GM12878 (cell line): Measurements from ENCODE around the gene ZFP36. TPM values are rescaled to one million over a fixed set of nuclear protein-coding genes. Genes with fewer than 3 reads are reported as not detected.

Experiments
- BRCA1 ChIP-seq: IDR thresholded peaks from 2 replicates; pipeline ENCODE4 v1.6.1; 2011; ENCODE audit warnings: low read depth, low read length, improper control_type of control experiment
- CBFB ChIP-seq: IDR thresholded peaks from 2 replicates; pipeline ENCODE4 v1.6.1; 2016; ENCODE audit warnings: antibody characterized with exemption, low read depth
- CHD2 ChIP-seq: IDR thresholded peaks from 2 replicates; pipeline ENCODE4 v1.6.1; 2011; ENCODE audit warnings: low read depth, low read length, improper control_type of control experiment, borderline replicate concordance
- CREB1 ChIP-seq: IDR thresholded peaks from 2 replicates; pipeline ENCODE4 v1.6.1; 2012; ENCODE audit warnings: low read depth, mild to moderate bottlenecking, inconsistent platforms
- EGR1 ChIP-seq, 2 experiments: IDR thresholded peaks; 1 replicate in 1 of 2; 2 replicates in 1 of 2; pipeline ENCODE4 v1.6.1; 2011 to 2012; ENCODE audit warnings: low read depth in 2 of 2, low read length in 2 of 2, borderline replicate concordance in 1 of 2, mild to moderate bottlenecking in 1 of 2, moderate library complexity in 1 of 2
- NFYA ChIP-seq: IDR thresholded peaks from 2 replicates; pipeline ENCODE4 v1.6.1; 2011; ENCODE audit warnings: low read depth, mild to moderate bottlenecking, low read length, improper control_type of control experiment, borderline replicate concordance
- NR2C2 ChIP-seq: IDR thresholded peaks from 2 replicates; pipeline ENCODE4 v1.6.1; 2011; ENCODE audit warnings: borderline replicate concordance, low read depth; ENCODE audit not compliant: control insufficient read depth, insufficient read length
- NR2F1 ChIP-seq: fragments of 450-650 bp; conservative IDR thresholded peaks from 2 replicates; pipeline ENCODE4 v1.6.1; 2017; ENCODE audit warnings: mild to moderate bottlenecking
- POLR2AphosphoS5 ChIP-seq: IDR thresholded peaks from 2 replicates; pipeline ENCODE4 v1.6.1; 2011; ENCODE audit warnings: mild to moderate bottlenecking, low read length, inconsistent platforms
- RAD51 ChIP-seq: fragments of 450-650 bp; IDR thresholded peaks from 2 replicates; pipeline ENCODE4 v1.6.1; 2016; ENCODE audit warnings: moderate library complexity, mild to moderate bottlenecking, inconsistent platforms
- RELB ChIP-seq: fragments of 450-650 bp; IDR thresholded peaks from 2 replicates; pipeline ENCODE4 v1.6.1; 2017; ENCODE audit warnings: low read depth, mild to moderate bottlenecking, moderate library complexity
- SMAD5 ChIP-seq: IDR thresholded peaks from 2 replicates; pipeline ENCODE4 v1.6.1; 2016; ENCODE audit warnings: antibody characterized with exemption, low read depth
- SMC3 ChIP-seq: IDR thresholded peaks from 2 replicates; pipeline ENCODE4 v1.6.1; 2011; ENCODE audit warnings: low read length, improper control_type of control experiment, borderline replicate concordance
- SREBF2 ChIP-seq: IDR thresholded peaks from 2 replicates; pipeline ENCODE4 v1.6.1; 2012; ENCODE audit warnings: mild to moderate bottlenecking, low read length
- SRF ChIP-seq, 2 experiments: IDR thresholded peaks; 2 replicates each; pipeline ENCODE4 v1.6.1; 2011; ENCODE audit warnings: low read depth in 2 of 2, low read length in 2 of 2, mild to moderate bottlenecking in 1 of 2, moderate library complexity in 1 of 2
- TARDBP ChIP-seq: IDR thresholded peaks from 2 replicates; pipeline ENCODE4 v1.6.1; 2016; ENCODE audit warnings: borderline replicate concordance
- polyA plus RNA-seq, 11 experiments: library from polyadenylated mRNA; depleted of rRNA in 4 of 11; unstranded in 6 of 11; stranded (reverse) in 5 of 11; fragments of >200 nt; fragmentation: Nextera tagmentation in 4 of 11; fragmentation: Illumina TruSeq in 1 of 11; extraction: Ambion mirVana in 4 of 11; extraction: Trizol in 1 of 11; gene quantifications; 1 replicate in 1 of 11; 2 replicates in 10 of 11; pipeline versions ENCODE4 v1.2.1 to v1.2.3, GENCODE V29; 2011 to 2016; ENCODE audit warnings: inconsistent platforms in 2 of 11, missing spikeins in 2 of 11, low read depth in 1 of 11
- total RNA-seq, 4 experiments: library from RNA; depleted of rRNA in 3 of 4; stranded (reverse); fragments of >200 nt in 3 of 4; fragmentation: Illumina TruSeq in 1 of 4; extraction: Trizol in 1 of 4; gene quantifications; 2 replicates each; pipeline versions ENCODE4 v1.2.1 to v1.2.3, GENCODE V29; 2013 to 2021
- TF ChIP-seq, protein P1 (sequence below): fragments of 150-350 bp; IDR thresholded peaks from 2 replicates; pipeline ENCODE4 v1.6.1; 2016; ENCODE audit warnings: low read depth, low read length
- TF ChIP-seq, protein P2 (sequence below): IDR thresholded peaks from 2 replicates; pipeline ENCODE4 v1.6.1; 2011; ENCODE audit warnings: low read depth, mild to moderate bottlenecking, low read length, moderate library complexity, borderline replicate concordance; ENCODE audit errors: extremely low read depth

Gene ZFP36
- total and polyA plus RNA-seq, 10 of the 15 experiments (the other 5 are each of a cell fraction or from before 2014, with no cell fraction given), result 5.3 to 55.0 (median 18.1) TPM

- TF ChIP-seq, protein P1, sequence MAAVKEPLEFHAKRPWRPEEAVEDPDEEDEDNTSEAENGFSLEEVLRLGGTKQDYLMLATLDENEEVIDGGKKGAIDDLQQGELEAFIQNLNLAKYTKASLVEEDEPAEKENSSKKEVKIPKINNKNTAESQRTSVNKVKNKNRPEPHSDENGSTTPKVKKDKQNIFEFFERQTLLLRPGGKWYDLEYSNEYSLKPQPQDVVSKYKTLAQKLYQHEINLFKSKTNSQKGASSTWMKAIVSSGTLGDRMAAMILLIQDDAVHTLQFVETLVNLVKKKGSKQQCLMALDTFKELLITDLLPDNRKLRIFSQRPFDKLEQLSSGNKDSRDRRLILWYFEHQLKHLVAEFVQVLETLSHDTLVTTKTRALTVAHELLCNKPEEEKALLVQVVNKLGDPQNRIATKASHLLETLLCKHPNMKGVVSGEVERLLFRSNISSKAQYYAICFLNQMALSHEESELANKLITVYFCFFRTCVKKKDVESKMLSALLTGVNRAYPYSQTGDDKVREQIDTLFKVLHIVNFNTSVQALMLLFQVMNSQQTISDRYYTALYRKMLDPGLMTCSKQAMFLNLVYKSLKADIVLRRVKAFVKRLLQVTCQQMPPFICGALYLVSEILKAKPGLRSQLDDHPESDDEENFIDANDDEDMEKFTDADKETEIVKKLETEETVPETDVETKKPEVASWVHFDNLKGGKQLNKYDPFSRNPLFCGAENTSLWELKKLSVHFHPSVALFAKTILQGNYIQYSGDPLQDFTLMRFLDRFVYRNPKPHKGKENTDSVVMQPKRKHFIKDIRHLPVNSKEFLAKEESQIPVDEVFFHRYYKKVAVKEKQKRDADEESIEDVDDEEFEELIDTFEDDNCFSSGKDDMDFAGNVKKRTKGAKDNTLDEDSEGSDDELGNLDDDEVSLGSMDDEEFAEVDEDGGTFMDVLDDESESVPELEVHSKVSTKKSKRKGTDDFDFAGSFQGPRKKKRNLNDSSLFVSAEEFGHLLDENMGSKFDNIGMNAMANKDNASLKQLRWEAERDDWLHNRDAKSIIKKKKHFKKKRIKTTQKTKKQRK, result no peak; the same call in 1 of the 2 replicates
- TF ChIP-seq EGR1 (IDR thresholded peaks at IDR 0.05; ENCODE audit: borderline replicate concordance in 1 of 2, low read depth in 2 of 2, low read length in 2 of 2) (peak in 1 of 2 experiments; percentile 73; a peak in 2 of 3 replicates), SRF (IDR thresholded peaks at IDR 0.05; ENCODE audit: low read depth in 2 of 2, low read length in 2 of 2) (peak; percentile 56 to 65; a peak in 2 of 4 replicates), SREBF2 (no peak), POLR2AphosphoS5 (peak; percentile 96), CREB1 (peak; percentile 94), CBFB (peak; percentile 98), NFYA (no peak), BRCA1 (peak; percentile 97), SMAD5 (peak; percentile 79), RAD51 (peak; percentile 21; the same call in 1 of the 2 replicates), NR2C2 (no peak), NR2F1 (peak; percentile 61; the same call in 1 of the 2 replicates), TARDBP (peak; percentile 70), RELB (peak; percentile 59), CHD2 (peak; percentile 100), SMC3 (no peak)
- TF ChIP-seq, protein P2, sequence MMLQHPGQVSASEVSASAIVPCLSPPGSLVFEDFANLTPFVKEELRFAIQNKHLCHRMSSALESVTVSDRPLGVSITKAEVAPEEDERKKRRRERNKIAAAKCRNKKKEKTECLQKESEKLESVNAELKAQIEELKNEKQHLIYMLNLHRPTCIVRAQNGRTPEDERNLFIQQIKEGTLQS, result no peak
Observed at GRCh38 chr19:39445196-39446111, 38.8 kb downstream of the ZFP36 start, which contains the start of gene SUPT5H (continued).
